Measurements from ENCODE around the gene POLR2H.

The POLR2H gene

GRCh38 chr3:184350618-184351017 lies 10.9 kb upstream of the POLR2H start:
- Histone ChIP-seq H3K27ac (no peak overlapping the region), H3K27me3 (ENCODE audit: control insufficient read depth, insufficient read depth, low read length) (no peaks in the 10 kb centered on the region), H2AFZ (no peak overlapping the region), H3K4me3 (ENCODE audit: low read depth, low read length) (no peak overlapping the region), H3K36me3 (ENCODE audit: control insufficient read depth, insufficient read depth, low read length) (no peaks in the 10 kb centered on the region), H3K4me2 (ENCODE audit: low read length) (no peak overlapping the region), H3K9ac (no peak overlapping the region), H3K79me2 (no peaks in the 10 kb centered on the region), H3K4me1 (peaks cover 11% of the 10 kb centered on the region), H3K9me3 (ENCODE audit: control insufficient read depth, low read length) (no peaks in the 10 kb centered on the region)
- no peak for TF ChIP-seq CTCF (IDR thresholded peaks at IDR 0.05)

- no peak overlapping the region for H3K4me2 ChIP-seq (ENCODE audit: low read length)
- no peaks in the 10 kb centered on the region for H3K9me3 ChIP-seq (ENCODE audit: control insufficient read depth, low read length)
- H3K36me3 ChIP-seq (ENCODE audit: control insufficient read depth, insufficient read depth, low read length), result no peaks in the 10 kb centered on the region
- no peak overlapping the region for H2AFZ ChIP-seq
- H3K4me3 ChIP-seq (ENCODE audit: low read depth, low read length), result no peak overlapping the region
- H3K27ac ChIP-seq, result no peak overlapping the region
- H3K27me3 ChIP-seq (ENCODE audit: control insufficient read depth, insufficient read depth, low read length), result no peaks in the 10 kb centered on the region
- no peak overlapping the region for H3K9ac ChIP-seq
- no peak for TF ChIP-seq CTCF (IDR thresholded peaks at IDR 0.05)
- peaks cover 11% of the 10 kb centered on the region for H3K4me1 ChIP-seq
- H3K79me2 ChIP-seq, result no peaks in the 10 kb centered on the region
These were observed 9.9 kb upstream of the POLR2H start for GRCh38 chr3:184351511-184352148.

GRCh38 chr3:184352149-184352785 lies 9.2 kb upstream of the POLR2H start:
- no peaks in the 10 kb centered on the region for H3K9me3 ChIP-seq (ENCODE audit: control insufficient read depth, low read length)
- no peaks in the 10 kb centered on the region for H3K79me2 ChIP-seq
- no peaks in the 10 kb centered on the region for H3K27me3 ChIP-seq (ENCODE audit: control insufficient read depth, insufficient read depth, low read length)
- H3K4me2 ChIP-seq (ENCODE audit: low read length), result no peak overlapping the region
- no peak overlapping the region for H3K27ac ChIP-seq
- no peaks in the 10 kb centered on the region for H3K36me3 ChIP-seq (ENCODE audit: control insufficient read depth, insufficient read depth, low read length)
- no peak overlapping the region for H3K9ac ChIP-seq
- no peak overlapping the region for H3K4me3 ChIP-seq (ENCODE audit: low read depth, low read length)
- no peak overlapping the region for H2AFZ ChIP-seq
- no peak for TF ChIP-seq CTCF (IDR thresholded peaks at IDR 0.05)
- H3K4me1 ChIP-seq, result peaks cover 11% of the 10 kb centered on the region

- Histone ChIP-seq H3K27ac (no peak overlapping the region), H3K4me3 (ENCODE audit: low read depth, low read length) (no peak overlapping the region), H3K36me3 (ENCODE audit: control insufficient read depth, insufficient read depth, low read length) (no peaks in the 10 kb centered on the region), H3K9me3 (ENCODE audit: control insufficient read depth, low read length) (no peaks in the 10 kb centered on the region), H3K4me1 (peaks cover 4% of the 10 kb centered on the region), H3K27me3 (ENCODE audit: control insufficient read depth, insufficient read depth, low read length) (no peaks in the 10 kb centered on the region), H3K9ac (no peak overlapping the region), H3K4me2 (ENCODE audit: low read length) (no peak overlapping the region), H2AFZ (no peak overlapping the region), H3K79me2 (no peaks in the 10 kb centered on the region)
- TF ChIP-seq CTCF (IDR thresholded peaks at IDR 0.05), result no peak
These were observed 8.5 kb upstream of the POLR2H start for GRCh38 chr3:184352897-184353545.

Data from parathyroid adenoma (tissue), 2 donors.